Loucy (cell line): ENCODE data around the gene C1GALT1C1.
"Not testable (repeated sequence)": the region's sequence is repeated elsewhere in the genome, so short reads cannot be mapped to it uniquely, and the experiment has no call there.

Experiments used
- H2AFZ ChIP-seq: fragments of 200-600 bp; sonication (generic); 2 replicates; pipeline ENCODE4 v1.6.0; 2016; ENCODE audit warnings: antibody characterized with exemption, mild to moderate bottlenecking, low read length, moderate library complexity
- H3F3A ChIP-seq: fragments of 200-600 bp; 2 replicates; pipeline ENCODE4 v1.6.0; 2016; ENCODE audit warnings: antibody characterized with exemption, low read depth, mild to moderate bottlenecking
- H3K27me3 ChIP-seq: fragments of 200-600 bp; sonication (generic); 2 replicates; pipeline ENCODE4 v1.6.1; 2014; ENCODE audit warnings: low read length, mild to moderate bottlenecking; ENCODE audit not compliant: insufficient read depth, poor library complexity, severe bottlenecking
- H3K36me3 ChIP-seq: fragments of 200-600 bp; sonication (generic); 2 replicates; pipeline ENCODE4 v1.6.1; 2016; ENCODE audit warnings: low read length; ENCODE audit not compliant: insufficient read depth
- H3K4me1 ChIP-seq: fragments of 200-600 bp; sonication (generic); 2 replicates; pipeline ENCODE4 v1.5.1; 2014; ENCODE audit warnings: low read length, mild to moderate bottlenecking; ENCODE audit not compliant: insufficient read depth, poor library complexity, severe bottlenecking
- H3K4me2 ChIP-seq: fragments of 200-600 bp; sonication (generic); 2 replicates; pipeline ENCODE4 v1.6.0; 2014; ENCODE audit warnings: antibody characterized with exemption, low read length, low read depth, mild to moderate bottlenecking; ENCODE audit not compliant: poor library complexity, severe bottlenecking
- H3K4me3 ChIP-seq: fragments of 200-600 bp; sonication (generic); 2 replicates; pipeline ENCODE4 v1.5.1; 2014; ENCODE audit warnings: low read length, mild to moderate bottlenecking, mixed read lengths; ENCODE audit not compliant: poor library complexity, severe bottlenecking
- H3K79me2 ChIP-seq: fragments of 200-600 bp; sonication (generic); 2 replicates; pipeline ENCODE4 v1.6.1; 2014; ENCODE audit warnings: low read length; ENCODE audit not compliant: insufficient read depth
- H3K9ac ChIP-seq: fragments of 200-600 bp; sonication (generic); 2 replicates; pipeline ENCODE4 v1.6.0; 2014; ENCODE audit warnings: mild to moderate bottlenecking, low read depth, low read length, moderate library complexity; ENCODE audit not compliant: poor library complexity, severe bottlenecking
- H3K9me2 ChIP-seq: fragments of 200-600 bp; sonication (generic); replicated peaks from 2 replicates; pipeline ENCODE4 v1.6.1; 2016; ENCODE audit warnings: low read depth, low read length, mixed read lengths
- H3K9me3 ChIP-seq: fragments of 200-600 bp; sonication (generic); 2 replicates; pipeline ENCODE4 v1.6.1; 2014; ENCODE audit warnings: mild to moderate bottlenecking, antibody characterized with exemption, low read length, low read depth; ENCODE audit not compliant: insufficient read depth
- H4K20me1 ChIP-seq: fragments of 200-600 bp; sonication (generic); 2 replicates; pipeline ENCODE4 v1.6.0; 2014; ENCODE audit warnings: antibody characterized with exemption, low read length, mild to moderate bottlenecking; ENCODE audit not compliant: insufficient read depth, poor library complexity, severe bottlenecking
- EZH2phosphoT487 ChIP-seq: fragments of 200-600 bp; IDR thresholded peaks from 2 replicates; pipeline ENCODE4 v1.6.1; 2018; ENCODE audit warnings: antibody characterized with exemption, mild to moderate bottlenecking, moderate library complexity, borderline replicate concordance
- TF ChIP-seq, protein P1 (sequence below): fragments of 200-600 bp; sonication (generic); conservative IDR thresholded peaks from 2 replicates; pipeline ENCODE4 v1.5.1; 2014; ENCODE audit warnings: mild to moderate bottlenecking, antibody characterized with exemption, low read length

The C1GALT1C1 gene

DNA sequence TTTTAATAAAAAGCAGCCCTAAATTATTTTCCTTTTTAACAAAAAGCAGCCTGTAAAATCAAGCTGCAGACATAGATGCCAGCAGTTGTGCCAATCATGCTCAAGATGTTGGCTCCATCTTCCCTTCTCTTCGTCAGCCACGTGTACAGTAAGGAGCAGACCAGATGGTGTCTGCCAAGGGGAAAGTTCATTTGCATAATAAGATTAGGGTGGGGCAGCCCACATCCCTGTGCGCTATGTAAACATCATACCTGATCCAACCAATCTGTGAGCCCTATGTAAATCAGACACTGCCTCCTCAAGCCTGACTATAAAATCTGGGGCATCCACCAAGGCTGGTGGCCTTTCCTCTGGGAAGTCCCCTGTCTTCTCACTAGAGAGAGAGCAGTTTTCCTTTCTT, 23.1 kb upstream of the C1GALT1C1 start:
- no peak overlapping the region for H3K4me2 ChIP-seq
- H3K9me2 ChIP-seq: no peaks in the 10 kb centered on the region
- H3K79me2 ChIP-seq: no peaks in the 10 kb centered on the region
- no peak for TF ChIP-seq EZH2phosphoT487
- TF ChIP-seq, protein P1, sequence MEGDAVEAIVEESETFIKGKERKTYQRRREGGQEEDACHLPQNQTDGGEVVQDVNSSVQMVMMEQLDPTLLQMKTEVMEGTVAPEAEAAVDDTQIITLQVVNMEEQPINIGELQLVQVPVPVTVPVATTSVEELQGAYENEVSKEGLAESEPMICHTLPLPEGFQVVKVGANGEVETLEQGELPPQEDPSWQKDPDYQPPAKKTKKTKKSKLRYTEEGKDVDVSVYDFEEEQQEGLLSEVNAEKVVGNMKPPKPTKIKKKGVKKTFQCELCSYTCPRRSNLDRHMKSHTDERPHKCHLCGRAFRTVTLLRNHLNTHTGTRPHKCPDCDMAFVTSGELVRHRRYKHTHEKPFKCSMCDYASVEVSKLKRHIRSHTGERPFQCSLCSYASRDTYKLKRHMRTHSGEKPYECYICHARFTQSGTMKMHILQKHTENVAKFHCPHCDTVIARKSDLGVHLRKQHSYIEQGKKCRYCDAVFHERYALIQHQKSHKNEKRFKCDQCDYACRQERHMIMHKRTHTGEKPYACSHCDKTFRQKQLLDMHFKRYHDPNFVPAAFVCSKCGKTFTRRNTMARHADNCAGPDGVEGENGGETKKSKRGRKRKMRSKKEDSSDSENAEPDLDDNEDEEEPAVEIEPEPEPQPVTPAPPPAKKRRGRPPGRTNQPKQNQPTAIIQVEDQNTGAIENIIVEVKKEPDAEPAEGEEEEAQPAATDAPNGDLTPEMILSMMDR: no peak
- no peaks in the 10 kb centered on the region for H3K4me1 ChIP-seq
- no peak overlapping the region for H3K4me3 ChIP-seq
- H2AFZ ChIP-seq: no peak overlapping the region
- no peaks in the 10 kb centered on the region for H3K27me3 ChIP-seq
- H3K9ac ChIP-seq: no peak overlapping the region
- H4K20me1 ChIP-seq: no peaks in the 10 kb centered on the region
- no peaks in the 10 kb centered on the region for H3F3A ChIP-seq
- H3K9me3 ChIP-seq: no peaks in the 10 kb centered on the region
- H3K36me3 ChIP-seq: no peaks in the 10 kb centered on the region

DNA sequence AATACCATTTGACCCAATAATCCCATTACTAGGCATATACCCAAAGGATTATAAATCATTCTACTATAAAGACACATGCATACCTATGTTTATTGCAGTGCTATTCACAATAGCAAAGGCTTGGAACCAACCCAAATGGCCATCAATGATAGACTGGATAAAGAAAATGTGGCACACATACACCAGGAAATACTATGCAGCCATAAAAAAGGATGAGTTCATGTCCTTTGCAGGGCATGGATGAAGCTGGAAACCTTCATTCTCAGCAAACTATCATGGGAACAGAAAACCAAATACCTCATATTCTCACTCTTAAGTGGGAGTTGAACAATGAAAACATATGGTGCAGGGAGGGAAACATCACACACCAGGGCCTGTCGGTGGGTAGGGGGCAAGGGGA, 22.4 kb upstream of the C1GALT1C1 start:
- not testable (repeated sequence) for H3K4me2 ChIP-seq, H3K36me3 ChIP-seq, H3K27me3 ChIP-seq

DNA sequence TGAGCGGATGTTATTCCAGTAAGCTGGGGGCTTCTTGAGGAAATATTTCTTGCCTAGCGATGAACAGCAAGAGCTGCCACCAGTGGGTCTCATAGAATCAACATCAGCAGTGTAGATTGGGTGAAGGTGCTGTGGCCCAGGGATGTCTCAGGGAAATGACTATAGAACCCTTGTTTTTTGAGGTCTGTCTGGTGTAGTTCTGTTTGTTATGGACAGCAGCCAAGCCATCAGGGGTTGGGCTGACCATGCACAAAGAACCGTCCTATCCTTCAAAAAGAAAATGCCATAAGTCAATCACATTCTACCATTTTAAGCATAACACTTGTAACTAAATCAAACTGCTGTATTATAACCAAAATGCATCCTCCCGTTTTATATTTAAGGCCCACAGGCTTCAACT, 17.3 kb upstream of the C1GALT1C1 start:
- Histone ChIP-seq H3F3A (no peaks in the 10 kb centered on the region), H3K36me3 (no peaks in the 10 kb centered on the region), H3K27me3 (no peaks in the 10 kb centered on the region), H3K79me2 (no peaks in the 10 kb centered on the region), H3K9ac (no peak overlapping the region), H3K4me3 (no peak overlapping the region), H3K9me2 (no peaks in the 10 kb centered on the region), H4K20me1 (no peaks in the 10 kb centered on the region), H3K4me2 (no peak overlapping the region), H3K9me3 (no peaks in the 10 kb centered on the region), H3K4me1 (no peaks in the 10 kb centered on the region), H2AFZ (no peak overlapping the region)
- TF ChIP-seq, protein P1: no peak
- no peak for TF ChIP-seq EZH2phosphoT487

More for the DNA sequence above, 22.4 kb upstream of the C1GALT1C1 start:
- not testable (repeated sequence) for H3K9me2 ChIP-seq, H3K4me1 ChIP-seq, H2AFZ ChIP-seq, H3F3A ChIP-seq, H3K4me3 ChIP-seq, H4K20me1 ChIP-seq, H3K79me2 ChIP-seq, H3K9ac ChIP-seq, H3K9me3 ChIP-seq

DNA sequence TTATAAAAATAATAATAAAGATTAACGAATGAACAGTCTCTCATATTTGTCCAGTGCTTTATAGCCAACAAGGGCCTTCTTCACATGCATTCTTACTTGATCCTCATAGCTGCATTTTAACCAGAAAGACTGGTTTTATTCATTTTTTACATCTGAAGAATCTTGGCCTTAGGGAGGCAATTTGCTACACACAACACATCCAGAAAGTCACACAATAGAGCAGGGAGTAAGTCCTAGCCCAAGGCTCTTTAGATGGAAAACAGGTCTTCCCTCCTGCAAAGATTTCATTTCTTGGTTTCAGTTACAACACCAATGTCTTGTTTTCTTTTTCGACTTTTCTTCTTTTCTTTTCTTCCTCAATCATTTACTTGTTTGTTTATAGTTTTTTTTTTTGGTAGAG, 13.0 kb upstream of the C1GALT1C1 start:
- H3K27me3 ChIP-seq: no peaks in the 10 kb centered on the region
- no peak for TF ChIP-seq EZH2phosphoT487
- TF ChIP-seq, protein P1: no peak
- no peaks in the 10 kb centered on the region for H3K9me2 ChIP-seq
- H3K9me3 ChIP-seq: no peaks in the 10 kb centered on the region
- no peak overlapping the region for H3K4me2 ChIP-seq
- no peaks in the 10 kb centered on the region for H4K20me1 ChIP-seq
- no peaks in the 10 kb centered on the region for H3K36me3 ChIP-seq
- no peak overlapping the region for H3K4me3 ChIP-seq
- H2AFZ ChIP-seq: no peak overlapping the region
- H3K9ac ChIP-seq: no peak overlapping the region
- H3K4me1 ChIP-seq: no peaks in the 10 kb centered on the region
- H3K79me2 ChIP-seq: no peaks in the 10 kb centered on the region
- H3F3A ChIP-seq: no peaks in the 10 kb centered on the region
